HG03439 (cell line): ENCODE results near the gene NOP56.
"Not testable (repeated sequence)": the region's sequence is repeated elsewhere in the genome, so short reads cannot be mapped to it uniquely, and the experiment has no call there.

Source experiments
- ATAC-seq: cut with Tn5 transposase; IDR thresholded peaks from one replicate; pipeline ENCODE4 v1.9.1; 2021; ENCODE audit warnings: mild to moderate bottlenecking, moderate library complexity; ENCODE audit not compliant: unreplicated experiment

Gene NOP56

GRCh38 chr20:2682040-2682439 is 29.6 kb downstream of the NOP56 start:
- not testable (repeated sequence) for ATAC-seq

GRCh38 chr20:2684817-2685216 is 32.4 kb downstream of the NOP56 start:
- not testable (repeated sequence) for ATAC-seq

GRCh38 chr20:2687514-2687913 is 35.1 kb downstream of the NOP56 start:
- ATAC-seq: no peak

GRCh38 chr20:2688041-2688591 is 35.7 kb downstream of the NOP56 start:
- ATAC-seq: no peak

- no peak for ATAC-seq
Measured at GRCh38 chr20:2690213-2690612, 37.8 kb downstream of the NOP56 start.

GRCh38 chr20:2690718-2691117 is 38.3 kb downstream of the NOP56 start:
- no peak for ATAC-seq

- no peak for ATAC-seq
Measured at GRCh38 chr20:2691127-2691526, 38.7 kb downstream of the NOP56 start.

- ATAC-seq: no peak
Measured at GRCh38 chr20:2691663-2692035, 39.2 kb downstream of the NOP56 start.

- no peak for ATAC-seq
Measured at GRCh38 chr20:2692036-2692885, 39.8 kb downstream of the NOP56 start, which contains the start of gene EBF4. Gene EBF4 (plus strand): TSS chr20:2692780. CDS start chr20:2693646, 866 bp downstream.

- ATAC-seq: no peak
Measured at GRCh38 chr20:2692886-2693285, 40.5 kb downstream of the NOP56 start.

GRCh38 chr20:2693286-2694007 is 41.0 kb downstream of the NOP56 start:
- no peak for ATAC-seq

GRCh38 chr20:2694008-2694471 is 41.6 kb downstream of the NOP56 start:
- no peak for ATAC-seq

- ATAC-seq: no peak
Measured at GRCh38 chr20:2694519-2694918, 42.1 kb downstream of the NOP56 start.

- ATAC-seq: no peak
Measured at GRCh38 chr20:2695206-2695983, 43.0 kb downstream of the NOP56 start.

- not testable (repeated sequence) for ATAC-seq
Measured at GRCh38 chr20:2695984-2696525, 43.6 kb downstream of the NOP56 start.

- ATAC-seq: no peak
Measured at GRCh38 chr20:2696646-2697045, 44.2 kb downstream of the NOP56 start.

- no peak for ATAC-seq
Measured at GRCh38 chr20:2697768-2698167, 45.3 kb downstream of the NOP56 start.

GRCh38 chr20:2698186-2698817 is 45.9 kb downstream of the NOP56 start:
- ATAC-seq: no peak

GRCh38 chr20:2698912-2699311 is 46.5 kb downstream of the NOP56 start:
- ATAC-seq: no peak

- no peak for ATAC-seq
Measured at GRCh38 chr20:2699775-2700413, 47.5 kb downstream of the NOP56 start.
